MM.1S (cell line): ENCODE data around the gene TRAM2.
A peak's percentile ranks its signal among the peaks of the same experiment; 100 is the strongest.

Source experiments
- DNase-seq: peaks from one replicate; pipeline ENCODE4 v3.0.0-alpha.2; 2015
- H2AFZ ChIP-seq: fragments of 300-600 bp; sonication (generic); 2 replicates; pipeline ENCODE4 v1.6.0; 2016; ENCODE audit warnings: antibody characterized with exemption, low read length
- H3F3A ChIP-seq: fragments of 300-600 bp; sonication (generic); 2 replicates; pipeline ENCODE4 v1.6.1; 2016; ENCODE audit warnings: mild to moderate bottlenecking, antibody characterized with exemption, low read length, moderate library complexity, mixed read lengths; ENCODE audit not compliant: insufficient read depth
- H3K27ac ChIP-seq: fragments of 300-600 bp; sonication (generic); 2 replicates; pipeline ENCODE4 v1.5.1; 2016; ENCODE audit warnings: mild to moderate bottlenecking, low read length
- H3K27me3 ChIP-seq: fragments of 300-600 bp; sonication (generic); replicated peaks from 2 replicates; pipeline ENCODE4 v1.6.0; 2016; ENCODE audit warnings: low read length; ENCODE audit not compliant: insufficient read depth
- H3K36me3 ChIP-seq: fragments of 300-600 bp; sonication (generic); replicated peaks from 2 replicates; pipeline ENCODE4 v1.6.1; 2016; ENCODE audit warnings: mild to moderate bottlenecking, low read length, mixed read lengths; ENCODE audit not compliant: insufficient read depth
- H3K4me1 ChIP-seq: fragments of 300-600 bp; sonication (generic); 2 replicates; pipeline ENCODE4 v1.6.1; 2016; ENCODE audit warnings: low read length, mixed read lengths
- H3K4me2 ChIP-seq: fragments of 300-600 bp; sonication (generic); 2 replicates; pipeline ENCODE4 v1.6.0; 2016; ENCODE audit warnings: low read depth, low read length
- H3K4me3 ChIP-seq: fragments of 300-600 bp; sonication (generic); 2 replicates; pipeline ENCODE4 v1.5.1; 2016; ENCODE audit warnings: low read length, mixed read lengths
- H3K79me2 ChIP-seq: fragments of 300-600 bp; sonication (generic); 2 replicates; pipeline ENCODE4 v1.6.1; 2016; ENCODE audit warnings: mixed run types, low read length, mixed read lengths
- H3K9ac ChIP-seq: fragments of 300-600 bp; sonication (generic); 2 replicates; pipeline ENCODE4 v1.6.1; 2016; ENCODE audit warnings: low read length, mixed read lengths
- H3K9me2 ChIP-seq: fragments of 300-600 bp; sonication (generic); replicated peaks from 2 replicates; pipeline ENCODE4 v1.6.1; 2016; ENCODE audit warnings: mild to moderate bottlenecking, low read length, mixed read lengths; ENCODE audit not compliant: insufficient read depth
- H3K9me3 ChIP-seq: fragments of 300-600 bp; sonication (generic); replicated peaks from 2 replicates; pipeline ENCODE4 v1.6.1; 2016; ENCODE audit warnings: mild to moderate bottlenecking, low read length, mixed read lengths; ENCODE audit not compliant: insufficient read depth
- H4K20me1 ChIP-seq: fragments of 300-600 bp; sonication (generic); 2 replicates; pipeline ENCODE4 v1.6.1; 2016; ENCODE audit warnings: mild to moderate bottlenecking, low read length, moderate library complexity, mixed read lengths; ENCODE audit not compliant: insufficient read depth
- CTCF ChIP-seq: fragments of 300-600 bp; sonication (generic); IDR thresholded peaks from 2 replicates; pipeline ENCODE4 v1.5.1; 2016; ENCODE audit warnings: antibody characterized with exemption, low read length, mixed read lengths
- EZH2 ChIP-seq: fragments of 300-600 bp; sonication (generic); optimal IDR thresholded peaks from 2 replicates; pipeline ENCODE3; 2017; ENCODE audit warnings: low read depth, mild to moderate bottlenecking, antibody characterized with exemption, low read length, mixed read lengths
- EZH2phosphoT487 ChIP-seq: fragments of 300-600 bp; sonication (generic); IDR thresholded peaks from 2 replicates; pipeline ENCODE4 v1.6.1; 2018; ENCODE audit warnings: antibody characterized with exemption, low read length

Gene TRAM2

DNA sequence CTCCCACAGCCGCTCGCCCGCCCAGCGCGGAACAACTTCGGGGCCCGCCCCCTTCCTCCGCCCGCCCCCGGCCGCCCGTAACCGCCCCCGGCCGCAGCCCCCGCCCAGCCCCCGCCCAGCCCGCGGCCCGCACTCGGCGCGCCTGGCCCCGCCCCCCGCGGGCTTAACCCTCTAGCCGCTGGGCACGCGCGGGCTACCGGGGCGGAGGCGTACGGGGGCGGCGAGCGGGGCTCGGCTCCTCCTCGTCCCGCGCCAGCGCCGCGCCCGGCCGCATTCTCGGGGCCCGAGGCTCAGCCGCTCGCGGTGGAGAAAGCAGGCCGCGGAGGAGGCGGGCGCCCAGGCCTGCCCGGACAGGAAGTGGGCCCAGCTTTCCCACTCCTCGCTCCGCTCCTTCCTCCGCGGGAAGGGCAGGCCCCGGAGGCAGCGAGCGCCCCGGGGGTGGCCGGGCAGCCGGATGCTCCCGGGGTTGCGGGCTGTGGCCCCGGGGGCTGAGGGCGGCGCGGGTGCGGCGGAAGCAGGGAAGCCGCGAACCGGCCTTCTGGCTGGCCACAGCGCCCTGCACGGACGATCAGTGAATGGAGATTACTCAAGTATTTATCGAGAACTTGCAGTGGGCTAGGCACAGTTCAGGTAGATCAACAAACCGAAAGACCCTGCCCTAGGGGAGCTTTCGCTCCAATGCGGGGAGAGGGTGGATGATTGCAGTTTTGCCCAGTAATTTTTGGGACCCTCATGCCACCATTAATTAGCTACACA is at the start of gene TRAM2:
TSS of gene TRAM2 (minus strand) at position 39 of the 756 bp plus-strand sequence. CDS start 145 bp downstream, outside the sequence.
- Histone ChIP-seq H3K9ac (peak within 1 kb of the TSS; percentile 95), H3K4me1 (peaks cover 12% of the 10 kb centered on the region), H3K9me2 (no peaks in the 10 kb centered on the region), H3F3A (peaks cover 44% of the 10 kb centered on the region), H3K4me3 (peak within 1 kb of the TSS; percentile 88), H2AFZ (peak within 1 kb of the TSS; percentile 44; the same call in 1 of the 2 replicates), H3K9me3 (no peaks in the 10 kb centered on the region), H3K79me2 (peaks cover 46% of the 10 kb centered on the region), H3K36me3 (no peaks in the 10 kb centered on the region), H3K27me3 (no peaks in the 10 kb centered on the region), H3K27ac (peak within 1 kb of the TSS; percentile 90), H3K4me2 (peak within 1 kb of the TSS; percentile 97), H4K20me1 (0 out of 2 replicates have a peak, but pooled peaks cover 3% of the 10 kb centered on the region)
- DNase-seq, result peak; percentile 87
- TF ChIP-seq EZH2, result no peak
- 0 out of 2 replicates have a peak, but pooled peaks have one; percentile 14 for TF ChIP-seq CTCF

GRCh38 chr6:52622810-52623209 is 46.0 kb upstream of the TRAM2 start:
- DNase-seq, result no peak
- TF ChIP-seq EZH2 (no peak), EZH2phosphoT487 (no peak), CTCF (no peak)
- no peaks in the 10 kb centered on the region for H3K79me2 ChIP-seq

GRCh38 chr6:52621631-52622030 is 44.8 kb upstream of the TRAM2 start:
- Histone ChIP-seq H3K27me3 (no peaks in the 10 kb centered on the region), H3K4me1 (no peaks in the 10 kb centered on the region), H3F3A (no peaks in the 10 kb centered on the region), H3K4me3 (no peak overlapping the region), H3K9me2 (no peaks in the 10 kb centered on the region), H4K20me1 (no peaks in the 10 kb centered on the region), H2AFZ (no peak overlapping the region), H3K9ac (no peak overlapping the region), H3K27ac (no peak overlapping the region), H3K79me2 (no peaks in the 10 kb centered on the region), H3K36me3 (no peaks in the 10 kb centered on the region), H3K9me3 (no peaks in the 10 kb centered on the region), H3K4me2 (no peak overlapping the region)
- no peak for DNase-seq
- TF ChIP-seq CTCF (no peak), EZH2phosphoT487 (no peak), EZH2 (no peak)

More at GRCh38 chr6:52622810-52623209, 46.0 kb upstream of the TRAM2 start:
- no peak overlapping the region for H3K27ac ChIP-seq
- no peaks in the 10 kb centered on the region for H3K9me3 ChIP-seq
- no peak overlapping the region for H3K4me2 ChIP-seq
- no peaks in the 10 kb centered on the region for H3K4me1 ChIP-seq
- H3K9me2 ChIP-seq, result no peaks in the 10 kb centered on the region
- H3K27me3 ChIP-seq, result no peaks in the 10 kb centered on the region
- no peak overlapping the region for H3K4me3 ChIP-seq
- no peaks in the 10 kb centered on the region for H4K20me1 ChIP-seq
- no peak overlapping the region for H3K9ac ChIP-seq
- no peaks in the 10 kb centered on the region for H3K36me3 ChIP-seq
- H2AFZ ChIP-seq, result no peak overlapping the region
- H3F3A ChIP-seq, result no peaks in the 10 kb centered on the region
